Suppressor macrophage (primary cell): Measurements from ENCODE around the gene NFRKB.
A peak's percentile ranks its signal among the peaks of the same experiment; 100 is the strongest.
"Not testable (repeated sequence)": the region's sequence is repeated elsewhere in the genome, so short reads cannot be mapped to it uniquely, and the experiment has no call there.

Experiments used
- DNase-seq, 4 experiments: peaks; one replicate each; pipeline ENCODE4 v3.0.0-alpha.2; 2020 to 2022

NFRKB gene

DNA sequence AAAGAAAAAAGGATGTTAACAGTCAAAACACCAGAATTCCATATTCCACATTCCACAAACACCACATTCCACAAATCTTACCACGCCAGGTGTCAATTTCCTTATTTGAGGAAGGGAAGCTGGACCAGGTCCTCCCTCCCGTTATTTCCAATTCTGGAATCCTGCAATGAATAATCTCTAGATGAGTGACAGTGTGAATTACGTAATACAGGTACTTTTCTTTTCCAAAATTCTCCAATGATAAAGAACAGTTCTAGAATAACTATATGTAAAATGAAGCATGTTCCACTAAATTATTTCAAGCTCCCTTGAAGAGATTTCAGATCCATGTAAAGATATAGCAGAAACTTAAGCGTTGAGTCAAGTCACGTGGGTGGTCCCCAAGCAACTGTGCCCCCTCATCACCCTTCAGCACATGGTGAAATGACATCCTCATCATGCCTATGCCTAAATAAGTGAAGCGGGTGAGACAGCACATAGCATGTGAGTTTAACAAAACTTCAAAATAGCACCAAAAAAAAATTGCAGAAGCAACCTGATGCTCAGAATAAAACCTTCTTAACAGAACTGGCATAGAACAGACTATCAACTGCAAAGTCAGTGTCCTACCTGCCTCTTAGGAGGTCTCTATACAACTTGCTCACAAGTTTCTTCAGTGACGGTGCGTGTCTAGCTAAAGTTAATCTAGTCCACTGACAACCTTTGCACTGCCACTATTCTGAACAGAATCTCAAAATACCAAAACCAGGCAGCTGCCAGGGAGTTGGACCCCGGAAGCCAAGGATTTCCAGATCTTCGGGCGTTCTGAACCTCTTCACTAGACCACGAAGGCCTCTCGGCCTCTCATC lies 876 bp downstream of the NFRKB start:
- DNase-seq, result peak; percentile 41 to 67 (median 63)

- no peak for DNase-seq
Observed at GRCh38 chr11:129888451-129888850, 6.9 kb downstream of the NFRKB start.

DNA sequence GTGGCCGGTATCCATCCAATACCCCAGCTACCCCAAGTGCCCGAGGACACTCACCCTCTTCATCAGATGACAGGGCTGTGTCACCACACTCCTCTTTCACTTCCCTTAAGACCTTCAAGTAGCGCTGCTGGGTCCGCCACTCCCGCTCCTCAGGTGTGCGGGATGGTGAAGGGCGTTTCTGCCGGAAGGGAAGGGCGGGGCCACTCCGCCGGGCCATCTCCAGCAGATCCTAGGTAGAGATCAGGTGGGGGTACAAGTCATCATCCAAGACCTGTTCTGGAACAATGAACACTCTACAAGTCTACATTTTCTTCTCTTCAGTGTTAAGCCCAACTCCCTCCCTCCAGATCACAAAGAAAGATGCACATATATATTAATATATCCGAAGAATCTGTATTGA lies 10.0 kb downstream of the NFRKB start:
- no peak for DNase-seq

DNA sequence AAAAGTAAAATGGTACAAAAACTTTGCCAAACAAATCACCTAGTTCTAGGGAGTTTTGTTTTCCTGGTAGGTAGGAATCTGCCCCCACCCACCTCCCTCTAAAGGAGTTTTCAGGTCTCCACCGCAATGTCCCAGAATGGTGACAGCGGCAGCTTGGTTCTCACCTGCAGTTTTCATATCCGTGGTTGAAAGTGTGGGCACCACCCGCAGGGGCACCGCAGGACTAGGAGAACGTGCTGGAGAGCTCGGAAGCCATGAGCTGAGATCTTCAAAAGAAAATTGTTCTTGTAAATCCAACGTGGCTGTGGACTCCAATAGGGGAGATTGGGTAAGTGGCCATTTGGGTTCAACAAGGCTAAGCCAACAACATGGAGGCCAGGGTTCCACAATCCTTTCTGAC lies 10.8 kb downstream of the NFRKB start:
- no peak for DNase-seq

DNA sequence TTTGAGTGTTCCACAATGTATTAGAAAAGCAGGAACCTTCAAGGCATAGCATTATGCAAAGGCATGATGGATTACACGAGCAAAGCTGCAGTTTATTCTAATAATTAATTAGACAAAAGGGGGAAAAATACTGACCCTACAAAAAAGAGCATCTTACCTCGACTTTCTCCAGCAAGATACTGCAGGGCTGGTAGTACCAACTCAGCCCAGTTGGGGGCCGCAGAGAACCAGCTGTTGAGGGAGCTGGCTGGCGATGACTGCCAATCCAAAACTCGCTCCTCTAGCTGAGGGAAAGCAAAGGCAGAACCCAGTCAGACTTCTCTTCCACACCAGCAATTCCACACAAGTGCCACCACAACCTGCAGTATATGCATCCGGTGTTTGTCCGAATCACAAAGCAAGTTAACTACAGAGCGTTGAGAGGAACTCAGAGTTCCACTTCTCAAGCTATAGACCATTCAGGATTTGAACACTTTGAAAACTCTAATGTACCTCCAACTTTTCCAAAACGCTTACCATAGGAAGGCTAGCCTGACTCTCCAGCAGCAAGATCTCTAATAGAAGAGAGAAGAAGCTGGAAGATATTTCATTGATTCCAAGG lies 13.7 kb downstream of the NFRKB start:
- DNase-seq, result peak; percentile 31 to 56 (median 43)

DNA sequence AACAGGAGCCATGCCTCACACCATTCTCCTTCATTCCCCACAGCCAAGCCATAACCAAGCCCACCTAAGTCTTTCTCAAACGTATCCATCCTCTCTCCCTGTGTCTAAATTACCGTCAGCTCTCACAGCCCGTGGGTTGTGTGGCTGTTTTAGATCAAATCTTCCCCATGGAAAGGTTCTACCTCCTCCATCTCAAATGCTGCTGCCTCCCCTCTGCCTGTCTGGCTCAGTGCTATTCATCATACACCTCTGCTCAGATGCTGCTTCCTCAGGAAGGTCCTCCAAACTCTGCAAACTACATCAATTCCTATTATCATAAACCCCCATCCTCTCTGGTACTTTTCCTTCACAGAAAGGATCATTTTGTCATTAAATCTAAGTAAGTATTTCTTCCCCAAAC lies 15.1 kb downstream of the NFRKB start:
- DNase-seq, result no peak

DNA sequence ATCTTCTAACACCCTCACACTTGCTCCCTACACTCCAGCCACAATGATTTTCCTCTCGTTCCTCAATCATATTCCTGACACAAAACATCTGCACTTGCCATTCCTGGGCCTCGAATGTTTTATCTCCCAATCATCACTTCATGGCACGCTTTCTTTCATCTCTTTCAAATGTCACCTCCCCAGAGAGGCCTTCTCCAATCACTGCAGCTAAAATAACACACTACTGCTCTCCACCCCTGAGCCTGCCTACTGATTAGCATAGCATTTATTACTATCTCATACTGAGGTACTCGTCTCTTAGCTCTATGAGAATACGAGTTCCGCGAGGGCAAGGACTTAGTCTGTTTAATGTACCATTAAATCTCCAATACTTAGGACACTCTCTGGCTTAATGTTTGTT lies 23.5 kb downstream of the NFRKB start:
- no peak for DNase-seq

- not testable (repeated sequence) for DNase-seq
Observed at GRCh38 chr11:129868626-129869025, 26.8 kb downstream of the NFRKB start.

GRCh38 chr11:129866311-129866710 lies 29.1 kb downstream of the NFRKB start:
- DNase-seq, result no peak

- DNase-seq, result no peak
Observed at GRCh38 chr11:129865701-129866100, 29.7 kb downstream of the NFRKB start.

GRCh38 chr11:129864811-129865210 lies 30.6 kb downstream of the NFRKB start:
- DNase-seq, result no peak

GRCh38 chr11:129861702-129862522 lies 33.5 kb downstream of the NFRKB start:
- DNase-seq, result no peak

- no peak for DNase-seq
Observed at GRCh38 chr11:129856036-129856435, 39.3 kb downstream of the NFRKB start.

- no peak for DNase-seq
Observed at GRCh38 chr11:129855086-129855485, 40.3 kb downstream of the NFRKB start.

GRCh38 chr11:129854232-129854805 lies 41.1 kb downstream of the NFRKB start:
- no peak for DNase-seq

DNA sequence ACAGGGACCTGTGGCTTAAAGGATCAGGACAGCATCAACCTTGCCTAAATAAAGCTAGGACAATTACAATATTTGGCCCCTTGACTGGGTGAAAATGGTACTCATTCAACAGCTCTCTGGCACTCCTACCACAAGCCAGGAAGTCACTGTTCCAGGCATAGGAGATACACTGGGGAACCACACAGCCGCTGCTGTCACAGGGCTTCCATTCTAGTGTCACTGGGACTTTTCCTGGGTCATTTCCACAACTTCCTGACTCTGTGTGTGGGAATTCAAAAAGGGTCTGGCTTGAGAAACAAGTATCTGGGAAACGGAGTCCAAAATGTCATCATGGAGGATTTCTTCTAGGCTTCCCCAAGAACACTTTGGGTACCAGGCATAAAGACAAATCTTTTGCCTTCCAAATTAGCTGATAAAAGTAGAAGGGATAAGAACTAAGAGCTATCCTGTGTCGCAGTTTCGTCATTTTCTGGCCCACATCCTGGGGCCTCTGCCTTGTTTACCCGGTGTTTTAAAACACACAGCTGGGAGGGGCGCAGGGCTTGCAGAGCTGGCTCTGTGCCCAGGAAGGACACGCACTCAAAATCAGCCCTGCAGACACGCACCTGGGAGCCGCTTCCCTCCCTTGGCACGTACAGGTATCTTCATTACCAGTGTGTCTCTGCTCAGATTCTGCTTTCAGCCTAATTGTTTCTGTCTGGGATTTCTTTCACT lies 41.7 kb downstream of the NFRKB start:
- no peak for DNase-seq

DNA sequence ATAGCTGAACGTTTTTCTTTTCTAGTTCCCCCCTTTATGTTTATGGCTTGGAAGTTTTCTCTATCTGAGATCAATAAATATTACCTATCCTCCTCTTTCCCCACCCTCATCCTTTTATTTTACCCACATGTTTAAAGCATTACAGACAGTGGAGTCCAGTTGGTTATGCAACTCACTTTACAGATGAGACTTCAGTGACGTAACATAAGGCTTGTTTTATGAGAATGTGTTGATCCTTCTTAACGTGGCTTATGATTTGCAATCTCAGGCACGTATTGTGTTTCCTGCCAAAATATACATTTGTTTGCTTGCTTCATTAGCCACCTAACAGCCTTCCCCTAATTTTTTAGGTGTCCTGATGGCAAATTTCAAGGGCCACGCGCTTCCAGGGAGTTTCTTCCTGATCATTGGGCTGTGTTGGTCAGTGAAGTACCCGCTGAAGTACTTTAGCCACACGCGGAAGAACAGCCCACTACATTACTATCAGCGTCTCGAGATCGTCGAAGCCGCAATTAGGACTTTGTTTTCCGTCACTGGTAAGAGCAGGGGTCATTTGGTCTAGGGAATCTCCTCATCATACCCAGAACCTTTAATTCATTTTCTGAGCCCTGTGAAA lies 43.1 kb downstream of the NFRKB start:
- no peak for DNase-seq

GRCh38 chr11:129849447-129850130 lies 45.8 kb downstream of the NFRKB start:
- no peak for DNase-seq

- not testable (repeated sequence) for DNase-seq
Observed at GRCh38 chr11:129847361-129847760, 48.0 kb downstream of the NFRKB start.

- no peak for DNase-seq
Observed at GRCh38 chr11:129846508-129847335, 48.7 kb downstream of the NFRKB start.
